ENCODE results near the gene IL3RA.

GRCh38 chrX:1422135-1422465 lies 85.5 kb downstream of the IL3RA start:
- no peak for TF ChIP-seq FOXM1 (IDR thresholded peaks at IDR 0.05; ENCODE audit: borderline replicate concordance)
- TF ChIP-seq TARDBP (IDR thresholded peaks at IDR 0.05), result no peak
- TF ChIP-seq BHLHE40 (IDR thresholded peaks at IDR 0.05; ENCODE audit: borderline replicate concordance), result no peak

Data from HEK293T (cell line).